ENCODE results near the gene SLC12A7. TPM values are rescaled to one million over a fixed set of nuclear protein-coding genes. Genes with fewer than 3 reads are reported as not detected.

The SLC12A7 gene
- total RNA-seq, 1 donor from 2014 or later, result 11.5 TPM

- H3K27ac Mint-ChIP-seq (ENCODE audit: unreplicated experiment), result no peak overlapping the region
- no peak for TF ChIP-seq CTCF (IDR thresholded peaks at IDR 0.05)
- no peaks in the 10 kb centered on the region for H3K9me3 Mint-ChIP-seq (ENCODE audit: unreplicated experiment)
- no peaks in the 10 kb centered on the region for H3K4me1 Mint-ChIP-seq (ENCODE audit: unreplicated experiment)
- H3K4me3 Mint-ChIP-seq (ENCODE audit: unreplicated experiment), result no peak overlapping the region
- H3K36me3 Mint-ChIP-seq (ENCODE audit: unreplicated experiment), result no peaks in the 10 kb centered on the region
- no peak for DNase-seq (ENCODE audit: extremely low spot score, unreplicated experiment)
- peaks cover 32% of the 10 kb centered on the region for H3K27me3 Mint-ChIP-seq (ENCODE audit: unreplicated experiment)
Observed at GRCh38 chr5:1144638-1145396, 33.0 kb upstream of the SLC12A7 start.

GRCh38 chr5:1144089-1144488 is 32.2 kb upstream of the SLC12A7 start:
- Mint-ChIP-seq H3K36me3 (ENCODE audit: unreplicated experiment) (no peaks in the 10 kb centered on the region), H3K4me1 (ENCODE audit: unreplicated experiment) (no peaks in the 10 kb centered on the region), H3K9me3 (ENCODE audit: unreplicated experiment) (no peaks in the 10 kb centered on the region), H3K27ac (ENCODE audit: unreplicated experiment) (no peak overlapping the region), H3K27me3 (ENCODE audit: unreplicated experiment) (peaks cover 29% of the 10 kb centered on the region), H3K4me3 (ENCODE audit: unreplicated experiment) (no peak overlapping the region)
- no peak for DNase-seq (ENCODE audit: extremely low spot score, unreplicated experiment)
- TF ChIP-seq CTCF (IDR thresholded peaks at IDR 0.05), result no peak

- Mint-ChIP-seq H3K27me3 (ENCODE audit: unreplicated experiment) (peaks cover 29% of the 10 kb centered on the region), H3K4me1 (ENCODE audit: unreplicated experiment) (no peaks in the 10 kb centered on the region), H3K36me3 (ENCODE audit: unreplicated experiment) (no peaks in the 10 kb centered on the region), H3K9me3 (ENCODE audit: unreplicated experiment) (no peaks in the 10 kb centered on the region), H3K27ac (ENCODE audit: unreplicated experiment) (no peak overlapping the region), H3K4me3 (ENCODE audit: unreplicated experiment) (no peak overlapping the region)
- DNase-seq (ENCODE audit: extremely low spot score, unreplicated experiment), result no peak
- TF ChIP-seq CTCF (IDR thresholded peaks at IDR 0.05), result no peak
Observed at GRCh38 chr5:1143670-1143951, 31.7 kb upstream of the SLC12A7 start.

- TF ChIP-seq CTCF (IDR thresholded peaks at IDR 0.05), result no peak
Observed at GRCh38 chr5:1142886-1143669, 31.2 kb upstream of the SLC12A7 start.

GRCh38 chr5:1141834-1142233 is 30.0 kb upstream of the SLC12A7 start:
- Mint-ChIP-seq H3K27ac (ENCODE audit: unreplicated experiment) (no peak overlapping the region), H3K4me3 (ENCODE audit: unreplicated experiment) (no peak overlapping the region), H3K27me3 (ENCODE audit: unreplicated experiment) (peaks cover 26% of the 10 kb centered on the region), H3K4me1 (ENCODE audit: unreplicated experiment) (no peaks in the 10 kb centered on the region), H3K36me3 (ENCODE audit: unreplicated experiment) (no peaks in the 10 kb centered on the region), H3K9me3 (ENCODE audit: unreplicated experiment) (no peaks in the 10 kb centered on the region)
- no peak for TF ChIP-seq CTCF (IDR thresholded peaks at IDR 0.05)
- no peak for DNase-seq (ENCODE audit: extremely low spot score, unreplicated experiment)

More at GRCh38 chr5:1142886-1143669, 31.2 kb upstream of the SLC12A7 start:
- no peak for DNase-seq (ENCODE audit: extremely low spot score, unreplicated experiment)
- no peak overlapping the region for H3K27ac Mint-ChIP-seq (ENCODE audit: unreplicated experiment)
- H3K27me3 Mint-ChIP-seq (ENCODE audit: unreplicated experiment), result peaks cover 29% of the 10 kb centered on the region
- no peak overlapping the region for H3K4me3 Mint-ChIP-seq (ENCODE audit: unreplicated experiment)
- no peaks in the 10 kb centered on the region for H3K36me3 Mint-ChIP-seq (ENCODE audit: unreplicated experiment)
- no peaks in the 10 kb centered on the region for H3K4me1 Mint-ChIP-seq (ENCODE audit: unreplicated experiment)
- no peaks in the 10 kb centered on the region for H3K9me3 Mint-ChIP-seq (ENCODE audit: unreplicated experiment)

Data from osteocyte (in vitro differentiated cells).